Measurements from ENCODE around the gene WAS. TPM values are rescaled to one million over a fixed set of nuclear protein-coding genes. Genes with fewer than 3 reads are reported as not detected.
"Not testable (repeated sequence)": the region's sequence is repeated elsewhere in the genome, so short reads cannot be mapped to it uniquely, and the experiment has no call there.

WAS gene
- polyA plus RNA-seq, 10 donors: 3.0 to 8.0 (median 3.9) TPM

DNA sequence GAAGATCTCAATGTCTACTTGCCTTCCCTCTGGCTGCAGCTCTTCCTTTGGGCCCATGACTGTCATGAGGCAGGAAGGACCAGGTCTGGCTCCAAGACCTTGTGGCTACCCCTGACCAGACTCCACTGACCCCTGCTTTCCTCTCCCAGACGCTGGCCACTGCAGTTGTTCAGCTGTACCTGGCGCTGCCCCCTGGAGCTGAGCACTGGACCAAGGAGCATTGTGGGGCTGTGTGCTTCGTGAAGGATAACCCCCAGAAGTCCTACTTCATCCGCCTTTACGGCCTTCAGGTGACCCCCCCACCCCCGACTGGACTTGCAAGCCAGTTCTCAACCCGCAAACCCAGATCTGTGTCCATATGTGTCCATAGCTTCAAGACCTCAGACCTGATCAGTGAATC lies 535 bp downstream of the WAS start:
- no peak for DNase-seq

DNA sequence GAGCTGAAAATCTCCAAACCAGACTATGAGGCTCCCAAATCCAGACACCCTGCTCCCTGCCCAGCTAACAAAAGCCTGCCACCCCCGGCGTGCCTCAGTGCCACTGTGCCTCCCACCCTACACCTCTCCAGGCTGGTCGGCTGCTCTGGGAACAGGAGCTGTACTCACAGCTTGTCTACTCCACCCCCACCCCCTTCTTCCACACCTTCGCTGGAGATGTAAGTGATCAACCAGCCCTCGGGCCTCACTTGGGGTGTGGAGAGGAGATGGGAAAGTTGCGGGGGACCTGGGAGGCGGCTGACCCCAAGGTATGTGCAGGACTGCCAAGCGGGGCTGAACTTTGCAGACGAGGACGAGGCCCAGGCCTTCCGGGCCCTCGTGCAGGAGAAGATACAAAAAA lies 1.8 kb downstream of the WAS start:
- DNase-seq: no peak

DNA sequence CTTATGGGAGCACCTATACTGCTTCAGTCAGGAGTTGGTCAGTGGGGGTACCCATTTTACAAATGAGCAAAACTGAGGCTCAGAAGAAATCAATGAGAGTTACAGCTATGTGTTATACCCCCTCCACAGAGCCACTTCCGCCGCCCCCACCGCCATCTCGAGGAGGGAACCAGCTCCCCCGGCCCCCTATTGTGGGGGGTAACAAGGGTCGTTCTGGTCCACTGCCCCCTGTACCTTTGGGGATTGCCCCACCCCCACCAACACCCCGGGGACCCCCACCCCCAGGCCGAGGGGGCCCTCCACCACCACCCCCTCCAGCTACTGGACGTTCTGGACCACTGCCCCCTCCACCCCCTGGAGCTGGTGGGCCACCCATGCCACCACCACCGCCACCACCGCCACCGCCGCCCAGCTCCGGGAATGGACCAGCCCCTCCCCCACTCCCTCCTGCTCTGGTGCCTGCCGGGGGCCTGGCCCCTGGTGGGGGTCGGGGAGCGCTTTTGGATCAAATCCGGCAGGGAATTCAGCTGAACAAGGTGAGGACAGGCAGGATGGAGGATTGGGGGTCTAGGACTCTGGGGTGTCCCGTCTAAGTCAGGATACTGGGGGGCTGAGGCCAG lies 5.0 kb downstream of the WAS start:
- DNase-seq: no peak

DNA sequence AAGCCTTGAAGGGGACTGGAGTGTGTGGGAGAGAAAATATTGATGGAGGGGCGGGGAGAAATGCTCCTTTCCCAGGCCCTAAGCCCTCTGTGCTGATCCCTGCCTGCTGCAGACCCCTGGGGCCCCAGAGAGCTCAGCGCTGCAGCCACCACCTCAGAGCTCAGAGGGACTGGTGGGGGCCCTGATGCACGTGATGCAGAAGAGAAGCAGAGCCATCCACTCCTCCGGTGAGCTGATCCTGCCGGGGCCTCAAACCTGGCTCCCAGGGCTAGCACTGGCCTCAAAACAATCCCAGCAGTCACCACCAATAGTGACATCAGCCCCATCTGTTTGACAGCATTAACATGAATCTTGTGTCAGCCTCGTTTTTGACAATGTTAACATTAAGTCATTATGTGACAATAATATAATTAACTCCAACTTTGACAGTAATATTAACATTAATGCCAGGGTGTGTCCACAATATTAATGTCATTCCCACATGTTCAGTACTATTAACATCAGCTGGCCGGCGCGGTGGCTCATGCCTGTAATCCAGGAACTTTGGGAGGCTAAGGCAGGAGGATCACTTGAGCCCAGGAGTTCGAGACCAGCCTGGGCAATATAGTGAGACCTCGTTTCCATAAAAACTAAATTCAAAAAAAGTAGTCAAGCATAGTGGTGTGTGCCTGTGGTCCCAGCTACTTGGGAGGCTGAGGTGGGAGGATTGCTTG lies 5.8 kb downstream of the WAS start:
- DNase-seq: no peak

DNA sequence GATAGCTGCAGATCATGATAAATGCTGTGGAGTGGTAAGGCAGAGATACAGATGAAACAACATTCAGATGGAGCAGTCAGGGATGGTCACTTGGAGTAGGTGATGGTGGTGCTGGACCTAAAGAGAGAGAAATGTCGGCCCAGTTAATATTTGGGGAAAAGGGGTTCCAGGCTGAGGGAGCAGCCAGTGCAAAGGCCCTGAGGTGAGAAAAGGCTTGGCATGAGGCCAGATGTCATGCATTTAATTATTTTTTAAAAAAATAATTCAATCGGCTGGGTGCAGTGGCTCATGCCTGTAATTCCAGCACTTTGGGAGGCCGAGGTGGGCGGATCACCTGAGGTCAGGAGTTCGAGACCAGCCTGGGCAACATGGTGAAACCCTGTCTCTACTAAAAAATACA lies 8.1 kb downstream of the WAS start:
- DNase-seq: not testable (repeated sequence)

DNA sequence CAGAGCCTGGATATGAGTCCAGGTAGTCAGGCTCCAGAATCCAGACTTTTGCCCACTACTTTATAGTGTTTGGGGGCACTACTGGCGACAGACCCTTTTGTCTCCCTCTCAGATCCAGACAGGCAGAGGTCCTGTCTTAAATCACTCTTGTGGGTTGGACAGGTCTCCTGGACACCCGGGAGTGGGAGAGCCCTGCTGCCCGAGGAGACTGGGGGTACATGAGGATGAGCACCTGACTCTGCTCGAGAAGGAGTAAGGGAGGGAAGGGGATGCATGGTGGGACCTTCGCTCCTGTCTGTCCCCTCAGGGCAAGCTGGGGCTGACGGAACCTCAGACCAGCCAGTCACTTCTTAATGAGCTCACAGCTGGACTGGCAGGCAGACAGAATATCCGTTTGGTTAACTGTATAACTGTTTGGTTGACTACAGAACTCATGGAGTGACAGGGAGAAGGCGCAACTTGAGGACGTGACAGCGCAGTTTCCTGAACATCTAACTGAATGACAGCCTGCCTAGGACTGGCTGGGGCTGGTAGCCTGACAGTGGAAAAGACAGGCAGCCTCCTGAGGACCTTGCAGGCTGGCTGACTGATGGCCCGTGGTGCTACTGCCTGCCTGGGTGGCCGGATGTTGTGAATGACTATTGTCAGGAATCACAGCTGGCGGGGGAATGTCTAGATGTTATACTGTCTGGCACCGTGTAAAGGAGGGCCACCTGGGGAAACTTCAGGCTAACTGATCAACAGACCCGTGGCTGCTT lies 11.4 kb downstream of the WAS start:
- DNase-seq: peak in 1 of 3 donors; percentile 21

DNA sequence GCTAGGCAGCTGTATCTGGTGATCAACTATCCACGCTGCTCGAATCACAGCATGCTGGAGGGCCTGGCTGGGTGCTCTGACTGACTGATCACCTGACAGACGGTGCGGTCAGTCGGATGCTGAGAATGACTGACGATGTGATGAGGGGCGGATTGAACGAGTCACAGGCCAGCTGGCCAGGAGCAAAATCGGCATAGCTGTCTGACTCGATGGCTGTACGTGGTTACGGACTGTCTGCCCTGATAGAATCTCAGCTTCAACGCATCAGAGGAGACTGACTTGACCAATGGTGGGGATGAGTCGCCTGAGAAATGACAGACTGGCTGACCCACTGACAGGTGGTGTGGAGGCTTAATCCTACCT lies 11.9 kb downstream of the WAS start:
- DNase-seq: no peak

DNA sequence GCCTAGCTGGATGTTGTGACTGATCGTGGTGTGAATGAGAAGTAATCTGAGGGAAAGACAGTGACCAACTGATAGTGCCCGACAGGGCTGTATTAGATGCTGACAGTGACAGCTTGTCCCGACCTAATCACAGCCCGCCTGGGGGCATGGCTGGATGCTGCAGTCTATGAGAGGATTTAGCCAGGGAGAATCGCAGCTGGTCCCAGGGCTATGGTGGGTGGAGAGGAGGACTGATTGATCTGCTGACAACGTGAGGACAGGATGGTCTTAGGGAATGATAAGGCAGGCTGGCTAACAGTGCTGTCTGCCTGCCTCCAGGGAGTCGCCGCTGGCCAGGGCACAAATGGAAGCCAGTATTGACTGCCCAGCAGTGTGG lies 12.3 kb downstream of the WAS start:
- DNase-seq: no peak

DNA sequence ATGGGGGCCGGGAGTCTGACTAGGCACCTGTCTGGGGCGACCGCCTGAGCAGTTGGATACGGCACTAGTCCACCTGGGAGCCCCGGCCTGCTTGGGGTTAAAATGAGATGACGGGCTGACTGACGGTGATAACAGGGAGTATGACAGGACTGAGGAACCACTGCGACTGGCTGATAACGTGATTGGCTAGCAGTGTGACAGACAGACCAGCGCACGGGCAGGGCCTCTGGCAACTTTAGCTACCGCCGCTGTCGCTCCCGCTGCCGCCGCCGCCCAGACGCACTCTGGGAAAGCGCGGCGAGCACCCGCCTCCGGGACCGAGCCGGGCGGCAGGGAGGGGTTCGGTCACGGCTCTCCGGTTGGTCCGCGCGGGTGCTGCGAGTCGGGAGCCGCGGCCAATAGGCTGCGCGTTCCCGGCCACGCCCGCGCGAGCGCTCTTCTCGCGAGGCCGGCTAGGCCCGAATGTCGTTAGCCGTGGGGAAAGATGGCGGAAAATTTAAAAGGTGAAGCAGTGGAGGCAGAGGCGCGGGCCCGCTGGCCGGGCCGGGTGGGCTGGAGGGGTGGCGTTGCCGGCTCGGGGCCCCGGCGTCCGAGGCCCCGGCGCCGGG lies 12.8 kb downstream of the WAS start, which contains the start of gene SUV39H1:
Gene SUV39H1 (plus strand): TSS at position 434 of the 608 bp plus-strand sequence. CDS start 51 bp downstream, at position 485.
- DNase-seq: peak; percentile 87 to 95 (median 91)

DNA sequence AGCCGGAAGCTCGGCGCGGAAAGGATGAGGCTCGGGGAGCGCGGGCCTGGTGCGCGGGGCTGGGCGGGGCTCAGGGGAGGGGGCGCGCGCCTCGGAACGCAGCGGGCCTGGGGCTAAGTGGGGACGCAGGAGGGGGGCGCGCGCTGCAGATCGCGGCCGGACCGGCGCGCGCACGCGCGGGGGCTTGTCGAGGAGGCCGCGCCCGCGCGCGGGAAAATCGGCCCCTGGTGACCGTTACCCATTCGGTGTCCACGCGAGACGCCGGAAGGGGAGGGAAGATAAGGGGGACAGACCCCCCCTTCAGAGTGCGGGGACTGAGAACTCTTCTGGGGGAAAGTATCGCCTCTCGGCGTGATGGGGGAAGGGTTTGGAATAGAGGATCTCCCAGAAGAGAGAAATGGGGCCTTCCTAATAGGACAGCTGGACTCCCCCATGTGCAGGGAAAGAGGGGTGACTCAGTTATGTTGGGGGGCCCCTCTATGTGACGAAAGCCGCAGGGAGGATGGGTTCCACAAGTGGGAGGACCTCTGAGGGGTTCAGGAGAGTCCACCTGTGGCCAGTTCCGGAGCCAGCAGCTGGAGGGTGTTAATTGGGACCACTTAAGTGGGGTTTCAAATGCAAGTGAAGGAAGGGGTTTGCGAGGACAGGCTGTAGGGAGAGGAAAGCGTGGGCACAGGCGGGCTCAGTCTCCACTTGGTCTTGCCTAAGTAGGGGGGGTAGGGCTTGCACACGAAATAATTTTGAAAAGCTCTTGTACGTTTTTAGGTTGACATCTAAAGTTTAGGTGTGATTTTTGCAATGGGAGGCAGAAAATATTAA lies 13.5 kb downstream of the WAS start:
- DNase-seq: peak in 2 of 3 donors; percentile 36 to 57

DNA sequence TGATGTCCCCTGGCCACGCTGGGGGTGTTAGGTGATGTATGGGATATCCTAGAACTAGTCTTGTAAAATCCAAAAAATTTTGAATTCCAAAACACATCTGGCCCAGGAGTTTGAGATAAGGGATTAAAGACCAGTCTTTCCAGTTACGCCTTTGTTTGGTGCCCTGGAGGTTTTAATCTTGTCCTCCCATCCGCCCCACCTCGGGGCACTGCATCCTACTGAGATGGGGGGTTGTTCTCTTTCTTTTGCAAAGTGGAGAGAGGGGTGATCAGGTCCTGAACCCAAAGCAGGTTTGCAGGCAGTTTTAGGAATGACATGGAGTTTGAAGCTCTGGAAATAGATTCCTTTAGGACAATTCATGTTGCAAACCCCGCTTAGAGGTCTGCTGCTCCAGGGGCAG lies 14.7 kb downstream of the WAS start:
- no peak for DNase-seq

DNA sequence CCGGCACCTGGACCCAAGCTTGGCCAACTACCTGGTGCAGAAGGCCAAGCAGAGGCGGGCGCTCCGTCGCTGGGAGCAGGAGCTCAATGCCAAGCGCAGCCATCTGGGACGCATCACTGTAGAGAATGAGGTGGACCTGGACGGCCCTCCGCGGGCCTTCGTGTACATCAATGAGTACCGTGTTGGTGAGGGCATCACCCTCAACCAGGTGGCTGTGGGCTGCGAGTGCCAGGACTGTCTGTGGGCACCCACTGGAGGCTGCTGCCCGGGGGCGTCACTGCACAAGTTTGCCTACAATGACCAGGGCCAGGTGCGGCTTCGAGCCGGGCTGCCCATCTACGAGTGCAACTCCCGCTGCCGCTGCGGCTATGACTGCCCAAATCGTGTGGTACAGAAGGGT lies 16.6 kb downstream of the WAS start:
- no peak for DNase-seq

DNA sequence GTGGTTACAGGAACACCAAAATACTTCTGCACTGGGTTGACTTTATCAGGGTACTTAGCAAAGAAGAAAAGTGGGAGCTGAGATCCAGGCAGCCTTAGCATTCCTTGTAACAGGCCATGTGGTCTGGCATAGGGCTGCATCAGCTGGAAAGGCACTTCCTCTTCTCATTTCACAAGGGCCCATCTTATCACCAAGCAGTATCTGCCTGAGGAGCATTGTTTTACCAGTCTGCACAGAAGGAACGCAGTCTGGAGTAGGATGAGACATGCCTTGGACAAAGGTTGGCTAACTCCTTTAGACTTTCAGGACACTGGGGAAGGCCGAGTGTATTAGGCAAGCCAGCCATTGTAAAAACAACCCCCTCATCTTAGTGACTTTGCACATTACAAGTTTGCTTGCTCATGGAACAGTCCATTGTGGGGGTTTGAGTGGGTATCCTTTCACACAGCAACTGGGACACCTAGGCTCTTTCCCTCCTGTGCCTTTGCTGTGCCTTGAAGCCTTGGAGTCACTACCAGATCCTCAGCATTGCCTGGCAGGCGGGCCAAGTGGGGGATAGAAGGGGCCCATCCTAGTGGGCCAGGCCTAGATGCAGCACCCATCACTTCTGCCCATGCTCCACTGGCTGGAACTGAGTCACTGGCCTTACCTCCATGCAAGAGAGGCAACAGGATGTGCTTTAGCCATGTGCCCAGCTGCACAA lies 17.5 kb downstream of the WAS start:
- no peak for DNase-seq

DNA sequence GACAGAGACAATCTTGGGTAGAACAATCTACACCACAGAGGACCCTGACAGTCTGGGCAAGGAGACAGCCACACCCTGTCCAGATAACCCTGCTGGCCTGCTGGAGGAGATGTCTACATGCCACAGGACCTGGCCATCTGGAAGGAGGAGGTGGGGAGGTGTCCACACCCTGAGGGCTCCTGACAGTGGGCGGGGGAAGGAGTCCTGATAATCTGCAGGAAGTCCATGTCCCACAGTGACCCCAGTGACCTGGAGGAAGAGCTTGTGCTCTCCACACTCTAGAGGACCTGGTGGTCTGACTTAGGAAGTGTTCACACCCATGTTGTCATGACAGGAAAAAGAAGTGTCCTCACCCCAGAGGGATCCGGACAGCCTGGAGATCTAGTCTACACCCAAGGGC lies 18.4 kb downstream of the WAS start:
- no peak for DNase-seq

DNA sequence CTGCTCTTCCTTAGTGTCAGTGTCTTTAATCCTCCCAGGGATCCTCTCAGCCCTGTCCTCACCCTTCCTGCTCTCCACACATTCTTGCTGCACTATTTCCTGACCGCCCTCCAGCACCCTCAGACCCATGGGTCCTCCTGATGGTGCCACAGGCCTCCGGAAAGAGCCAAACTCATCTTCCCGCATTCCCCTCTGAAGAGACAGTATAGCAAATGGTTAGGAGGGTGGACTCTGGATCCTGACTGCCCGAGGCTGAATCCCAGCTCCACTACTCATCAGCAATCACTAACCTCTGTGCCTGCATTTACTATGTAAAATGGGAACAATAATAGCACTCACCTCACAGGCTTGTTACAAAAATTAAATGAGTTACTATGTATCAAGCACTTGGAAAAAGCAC lies 19.1 kb downstream of the WAS start:
- DNase-seq: no peak

DNA sequence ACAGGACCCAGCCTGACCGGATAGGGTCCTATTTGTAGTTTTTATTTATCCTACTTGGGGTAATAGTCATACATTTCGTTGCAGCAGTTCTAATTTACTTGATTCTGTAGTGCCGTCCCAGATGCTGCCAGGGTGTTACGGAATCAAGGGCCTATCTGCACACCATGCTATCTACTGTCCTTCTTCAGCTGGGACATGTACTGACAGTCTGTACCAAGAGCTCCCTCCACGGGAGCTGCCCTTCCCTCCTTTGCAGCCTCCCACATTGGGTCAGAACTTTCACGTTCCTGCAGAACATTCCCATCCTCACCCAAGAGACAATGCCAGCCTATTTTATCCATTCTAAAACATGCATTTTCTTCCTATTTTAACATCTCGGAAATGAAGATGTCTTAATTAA lies 19.6 kb downstream of the WAS start:
- DNase-seq: no peak

DNA sequence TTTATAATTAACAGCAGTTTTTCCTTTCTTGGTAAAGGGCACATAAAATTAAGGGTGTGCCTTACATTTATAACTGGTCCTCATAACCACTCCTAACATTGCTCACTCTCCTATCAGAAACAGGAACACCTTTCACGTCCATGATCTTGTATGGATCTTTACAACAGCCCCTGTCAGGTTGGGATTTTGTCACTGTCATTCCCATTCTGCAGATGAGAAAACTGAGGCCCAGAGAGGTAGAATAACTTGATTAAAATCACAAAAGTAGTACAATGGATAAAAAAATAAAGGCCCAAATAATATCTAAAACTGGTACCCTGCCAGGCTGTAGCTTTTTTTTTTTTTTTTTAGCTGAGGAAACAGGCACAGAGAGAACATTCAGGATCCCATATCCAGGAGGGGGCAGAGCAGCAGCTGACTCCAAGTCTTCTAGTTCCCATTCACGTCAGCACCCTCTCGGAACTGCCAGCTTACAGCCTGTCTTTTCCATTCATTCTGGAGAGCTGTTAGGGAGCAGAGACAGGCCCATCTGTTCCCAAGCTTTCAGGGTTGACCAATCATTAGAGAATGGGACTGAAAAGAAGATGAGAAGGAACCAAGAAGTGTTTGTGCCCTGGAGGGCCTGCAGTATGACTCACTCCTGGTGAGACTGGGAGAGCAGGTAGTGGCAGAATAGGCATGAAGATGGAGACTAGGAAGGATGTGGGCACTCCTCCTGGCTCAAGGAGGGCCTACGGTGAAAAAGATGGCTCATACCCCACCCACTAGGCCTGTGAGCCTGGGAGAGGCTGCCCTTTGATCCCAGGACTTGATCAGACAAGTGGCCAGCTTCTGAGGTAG lies 20.3 kb downstream of the WAS start:
- peak in 1 of 3 donors; percentile 14 for DNase-seq

DNA sequence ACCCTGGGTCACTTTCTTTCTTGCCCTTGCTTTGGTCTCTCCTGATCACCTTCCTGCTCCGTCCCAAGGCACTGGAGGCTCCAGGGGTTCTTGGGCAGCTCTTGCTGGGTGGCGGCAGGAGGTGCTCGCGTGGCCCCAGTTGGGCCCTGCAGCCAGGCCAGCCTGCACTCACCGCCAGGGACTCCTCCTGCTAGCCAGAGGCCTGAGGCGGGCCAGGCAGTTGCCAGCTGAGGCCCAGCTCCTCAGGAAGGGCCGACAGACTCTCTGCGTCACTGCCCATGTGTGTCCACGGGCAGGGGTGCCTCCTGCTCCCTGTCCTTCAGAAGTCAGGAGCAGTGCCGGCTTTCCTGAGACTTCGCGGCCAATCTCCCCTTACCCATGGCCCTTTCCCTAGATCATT lies 22.3 kb downstream of the WAS start:
- no peak for DNase-seq

DNA sequence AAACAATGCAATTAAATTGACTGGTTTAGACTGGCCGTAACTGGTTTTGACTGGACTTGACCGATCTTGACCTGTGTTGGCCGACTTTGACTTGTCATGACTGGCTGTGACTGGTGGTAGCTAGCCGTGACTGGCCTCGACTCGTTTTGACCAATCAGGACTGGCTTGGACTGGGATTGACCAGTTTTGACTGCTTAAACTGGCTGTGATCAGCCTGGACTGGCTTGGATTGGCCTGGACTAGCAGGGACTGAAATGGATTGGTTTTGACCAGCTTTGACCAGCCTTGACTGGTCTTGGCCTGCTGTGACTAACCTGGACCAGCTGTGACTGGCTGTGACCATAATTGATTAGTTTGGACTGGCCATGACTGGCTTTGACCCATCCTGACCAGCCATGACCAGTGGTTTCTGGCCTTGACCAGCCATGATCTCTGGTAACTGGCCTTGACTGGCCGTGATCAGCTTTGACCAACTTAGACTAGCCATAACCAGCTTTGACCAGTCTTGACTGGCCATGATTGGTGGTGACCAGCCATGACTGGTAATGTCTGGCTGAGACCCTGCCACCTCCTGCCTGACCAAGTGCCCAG lies 26.0 kb downstream of the WAS start:
- DNase-seq: no peak
